CD14-positive monocyte (primary cell): ENCODE data around the gene OLFML1. TPM values are rescaled to one million over a fixed set of nuclear protein-coding genes. Genes with fewer than 3 reads are reported as not detected.

Experiments
- DNase-seq, 3 donors: peaks; one replicate each; pipeline ENCODE4 v3.0.0-alpha.2; 2011 to 2022
- H2AFZ ChIP-seq: 2 replicates; pipeline ENCODE4 v1.6.0; 2012; ENCODE audit warnings: mild to moderate bottlenecking, low read depth, low read length, inconsistent platforms; ENCODE audit not compliant: insufficient read depth, poor library complexity, severe bottlenecking
- H3K27ac ChIP-seq, 2 donors: 1 replicate in 1 of 2; 2 replicates in 1 of 2; pipeline ENCODE4 v1.5.1; 2012 to 2013; ENCODE audit warnings: low read length in 2 of 2, control low read depth in 1 of 2, inconsistent platforms in 1 of 2, low read depth in 1 of 2, mild to moderate bottlenecking in 1 of 2
- H3K27me3 ChIP-seq, 2 donors: one replicate each; pipeline versions ENCODE4 v1.6.0 to v1.6.1; 2011 to 2013; ENCODE audit warnings: low read length in 2 of 2; ENCODE audit not compliant: control insufficient read depth in 2 of 2, insufficient read depth in 2 of 2
- H3K36me3 ChIP-seq, 2 donors: replicated peaks in 1 of 2; 1 replicate in 1 of 2; 2 replicates in 1 of 2; pipeline versions ENCODE4 v1.5.1 to v1.6.1; 2012 to 2013; ENCODE audit warnings: low read length in 2 of 2, control low read depth in 1 of 2, inconsistent platforms in 1 of 2, mild to moderate bottlenecking in 1 of 2; ENCODE audit not compliant: insufficient read depth in 2 of 2, control insufficient read depth in 1 of 2
- H3K4me1 ChIP-seq, 2 donors: 1 replicate in 1 of 2; 2 replicates in 1 of 2; pipeline versions ENCODE4 v1.5.1 to v1.6.1; 2012 to 2013; ENCODE audit warnings: low read length in 2 of 2, control low read depth in 1 of 2, inconsistent platforms in 1 of 2, mild to moderate bottlenecking in 1 of 2, moderate library complexity in 1 of 2; ENCODE audit not compliant: insufficient read depth in 2 of 2, control insufficient read depth in 1 of 2
- H3K4me2 ChIP-seq: replicated peaks from 2 replicates; pipeline ENCODE3; 2012; ENCODE audit warnings: low read length, moderate library complexity, mild to moderate bottlenecking; ENCODE audit not compliant: poor library complexity, severe bottlenecking; ENCODE audit errors: extremely low read depth
- H3K4me3 ChIP-seq, 3 experiments: fragments of 200-600 bp in 1 of 3; sonication (generic) in 1 of 3; replicated peaks in 1 of 3; 1 replicate in 2 of 3; 2 replicates in 1 of 3; pipeline ENCODE4 v1.5.1; 2011 to 2013; ENCODE audit warnings: low read length in 3 of 3, mild to moderate bottlenecking in 3 of 3, control low read depth in 2 of 3, low read depth in 2 of 3, inconsistent platforms in 1 of 3, moderate library complexity in 1 of 3
- H3K79me2 ChIP-seq: 2 replicates; pipeline ENCODE4 v1.6.0; 2012; ENCODE audit warnings: mild to moderate bottlenecking, control low read depth, inconsistent platforms, low read length, moderate library complexity; ENCODE audit not compliant: insufficient read depth
- H3K9ac ChIP-seq: 2 replicates; pipeline ENCODE4 v1.6.0; 2017; ENCODE audit warnings: low read length, mild to moderate bottlenecking; ENCODE audit not compliant: insufficient read depth, poor library complexity, severe bottlenecking
- H3K9me3 ChIP-seq, 2 donors: replicated peaks in 1 of 2; 1 replicate in 1 of 2; 2 replicates in 1 of 2; pipeline versions ENCODE4 v1.5.1 to v1.6.1; 2012 to 2013; ENCODE audit warnings: low read length in 2 of 2, control low read depth in 1 of 2; ENCODE audit not compliant: control insufficient read depth in 1 of 2, insufficient read depth in 1 of 2
- H4K20me1 ChIP-seq: 2 replicates; pipeline ENCODE4 v1.6.0; 2012; ENCODE audit warnings: mild to moderate bottlenecking, low read length, control low read depth, moderate library complexity; ENCODE audit not compliant: insufficient read depth
- H3K27ac Mint-ChIP-seq, 7 donors: one replicate each; pipeline ENCODE4 v1.8.0; 2020; ENCODE audit warnings: mild to moderate bottlenecking in 7 of 7, mixed read lengths in 7 of 7, moderate library complexity in 6 of 7, inconsistent platforms in 2 of 7
- H3K27me3 Mint-ChIP-seq, 3 donors: one replicate each; pipeline ENCODE4 v1.8.0; 2021 to 2022; ENCODE audit warnings: low read depth in 3 of 3, mild to moderate bottlenecking in 3 of 3, mixed read lengths in 3 of 3, moderate library complexity in 3 of 3, inconsistent platforms in 1 of 3
- H3K36me3 Mint-ChIP-seq, 2 donors: one replicate each; pipeline ENCODE4 v1.8.0; 2020; ENCODE audit warnings: mixed read lengths in 2 of 2, inconsistent platforms in 1 of 2, mild to moderate bottlenecking in 1 of 2
- H3K4me1 Mint-ChIP-seq: one replicate; pipeline ENCODE4 v1.8.0; 2020; ENCODE audit warnings: mild to moderate bottlenecking, mixed read lengths
- H3K4me3 Mint-ChIP-seq, 2 donors: one replicate each; pipeline ENCODE4 v1.8.0; 2020; ENCODE audit warnings: mild to moderate bottlenecking in 2 of 2, mixed read lengths in 2 of 2, moderate library complexity in 1 of 2
- H3K9me3 Mint-ChIP-seq, 7 donors: one replicate each; pipeline ENCODE4 v1.8.0; 2020 to 2022; ENCODE audit warnings: mixed read lengths in 7 of 7, mild to moderate bottlenecking in 6 of 7, moderate library complexity in 6 of 7, inconsistent platforms in 2 of 7
- CTCF ChIP-seq: fragments of 200-600 bp; IDR thresholded peaks from one replicate; pipeline ENCODE4 v1.8.0; 2022; ENCODE audit warnings: antibody characterized with exemption, mild to moderate bottlenecking
- WGBS: methylation state at CpG from one replicate; pipeline ENCODE4 v1.1.5; 2013; ENCODE audit warnings: missing lambda C conversion rate; ENCODE audit not compliant: insufficient coverage; 5-methylcytosine and 5-hydroxymethylcytosine counted together
- intact Hi-C, 2 donors: fragments of 100-400 bp; cut with micrococcal nuclease; formaldehyde crosslinking; loops; one replicate each; pipeline versions ENCODE4 v1.15.0 to v1.15.1; 2023
- polyA plus RNA-seq, 3 donors: library from polyadenylated mRNA; depleted of rRNA in 1 of 3; unstranded in 2 of 3; stranded (reverse) in 1 of 3; fragments of 300-500 nt in 2 of 3; fragments of >200 nt in 1 of 3; fragmentation: Illumina TruSeq in 2 of 3; gene quantifications; 1 replicate in 2 of 3; 2 replicates in 1 of 3; pipeline ENCODE4 v1.2.3, GENCODE V29; 2012 to 2021

Gene OLFML1
- polyA plus RNA-seq, 3 donors, result 0.11 to 0.17 TPM; not detected in 1

- peaks cover 56% of the 10 kb centered on the region for H3K4me1 Mint-ChIP-seq
- peaks cover 39% of the 10 kb centered on the region for H3K79me2 ChIP-seq
- H3K27me3 ChIP-seq, result no peaks in the 10 kb centered on the region
- H3K4me2 ChIP-seq, result peak overlapping the region; percentile 79
- H3K9me3 ChIP-seq, result no peaks in the 10 kb centered on the region
- H3K27me3 Mint-ChIP-seq, result peaks cover 0 to 7% (median 6%) of the 10 kb centered on the region in 3 donors
- H3K4me1 ChIP-seq, result peaks cover 51 to 60% of the 10 kb centered on the region in 2 donors
- no peak for TF ChIP-seq CTCF
- peaks cover 0 to 2% (median 0%) of the 10 kb centered on the region in 7 donors for H3K9me3 Mint-ChIP-seq
- H3K36me3 Mint-ChIP-seq, result peaks cover 1 to 29% of the 10 kb centered on the region in 2 donors
- no peaks in the 10 kb centered on the region for H3K36me3 ChIP-seq
- H3K4me3 Mint-ChIP-seq, result peak overlapping the region; percentile 93
- H3K27ac ChIP-seq, result peak overlapping the region; percentile 91 to 98
- intact Hi-C loops, result loop anchor here (10.0 kb wide), 3 partner anchors 62 to 82 kb away; no protein-coding TSS in a partner anchor
- H2AFZ ChIP-seq, result peak overlapping the region; percentile 88
- H3K4me3 ChIP-seq, result peak overlapping the region; percentile 86 to 95 (median 92)
- DNase-seq, result peak; percentile 86 to 92 (median 89)
- 1% methylated on average over 18 of the region's 18 CpGs for WGBS
- peak overlapping the region; percentile 95 to 98 (median 97) for H3K27ac Mint-ChIP-seq
- H4K20me1 ChIP-seq, result peaks cover 30% of the 10 kb centered on the region
- peak overlapping the region; percentile 89 for H3K9ac ChIP-seq
These were observed 27.4 kb downstream of the OLFML1 start for GRCh38 chr11:7512525-7513233.

GRCh38 chr11:7513234-7514098 lies 28.2 kb downstream of the OLFML1 start, which contains the start of gene PPFIBP2:
Gene PPFIBP2 (plus strand): TSS chr11:7513999. CDS start chr11:7549476, 35,477 bp downstream.
- Histone ChIP-seq H3K9me3 (no peaks in the 10 kb centered on the region), H2AFZ (peak within 1 kb of the TSS; percentile 88), H3K9ac (peak within 1 kb of the TSS; percentile 89), H3K4me1 (peaks cover 51 to 60% of the 10 kb centered on the region in 2 donors), H3K4me2 (peak within 1 kb of the TSS; percentile 79), H3K79me2 (peaks cover 46% of the 10 kb centered on the region), H3K36me3 (no peaks in the 10 kb centered on the region), H3K27me3 (no peaks in the 10 kb centered on the region), H4K20me1 (peaks cover 33% of the 10 kb centered on the region), H3K4me3 (peak within 1 kb of the TSS; percentile 86 to 95 (median 92)), H3K27ac (peak within 1 kb of the TSS; percentile 91 to 98)
- peak within 1 kb of the TSS; percentile 93 for H3K4me3 Mint-ChIP-seq
- peak; percentile 75 to 82 (median 76) for DNase-seq
- peak; percentile 81 for TF ChIP-seq CTCF
- peaks cover 0 to 2% (median 0%) of the 10 kb centered on the region in 7 donors for H3K9me3 Mint-ChIP-seq
- WGBS, result under 1% methylated on average over 61 of the region's 79 CpGs
- H3K27me3 Mint-ChIP-seq, result peaks cover 0 to 7% (median 6%) of the 10 kb centered on the region in 3 donors
- peak within 1 kb of the TSS; percentile 95 to 98 (median 97) for H3K27ac Mint-ChIP-seq
- intact Hi-C loops, result loop anchor here (10.0 kb wide), 3 partner anchors 61 to 81 kb away; no protein-coding TSS in a partner anchor
- peaks cover 0 to 33% of the 10 kb centered on the region in 2 donors for H3K36me3 Mint-ChIP-seq
- peaks cover 61% of the 10 kb centered on the region for H3K4me1 Mint-ChIP-seq
